A673 (cell line): ENCODE measurements around the gene NPB. TPM values are rescaled to one million over a fixed set of nuclear protein-coding genes. Genes with fewer than 3 reads are reported as not detected.

ENCODE experiments used
- BruUV-seq: library from RNA; stranded (reverse); fragments of 400-500 nt; replicated peaks from 2 replicates; lab custom pipeline; 2021; lab: Mats Ljungman, UMichigan
- CTCF ChIA-PET: fragments of 300-600 bp; sonication (Branson Sonifier 250); formaldehyde crosslinking; loops from one replicate; lab custom pipeline; 2022; ENCODE audit warnings: antibody characterized with exemption; lab: Charles Lee
- POLR2A ChIA-PET: fragments of 300-600 bp; sonication (Branson Sonifier 250); formaldehyde crosslinking; loops from one replicate; lab custom pipeline; 2022; ENCODE audit warnings: antibody characterized with exemption; ENCODE audit not compliant: low non-redundant PET; lab: Charles Lee
- DNase-seq: peaks from one replicate; pipeline ENCODE4 v3.0.0-alpha.2; 2015; ENCODE audit warnings: low spot score
- H3K27ac ChIP-seq: fragments of 200-600 bp; sonication (generic); 2 replicates; pipeline ENCODE4 v1.5.1; 2016; ENCODE audit warnings: mixed run types, low read depth, mild to moderate bottlenecking, mixed read lengths, antibody characterized with exemption, low read length; ENCODE audit not compliant: poor library complexity, severe bottlenecking
- H3K27me3 ChIP-seq: fragments of 200-600 bp; sonication (generic); replicated peaks from 2 replicates; pipeline ENCODE4 v1.6.1; 2017; ENCODE audit warnings: mixed run types, low read depth, mild to moderate bottlenecking, mixed read lengths, antibody characterized with exemption, low read length; ENCODE audit not compliant: insufficient read depth, poor library complexity
- H3K36me3 ChIP-seq: fragments of 200-600 bp; sonication (generic); 2 replicates; pipeline ENCODE4 v1.6.1; 2016; ENCODE audit warnings: mixed run types, mild to moderate bottlenecking, mixed read lengths, antibody characterized with exemption, low read length; ENCODE audit not compliant: insufficient read depth, poor library complexity, severe bottlenecking
- H3K4me1 ChIP-seq: fragments of 200-600 bp; sonication (generic); 2 replicates; pipeline ENCODE4 v1.6.1; 2017; ENCODE audit warnings: mixed run types, mild to moderate bottlenecking, mixed read lengths, antibody characterized with exemption, low read length; ENCODE audit not compliant: insufficient read depth, poor library complexity, severe bottlenecking
- H3K4me3 ChIP-seq: fragments of 200-600 bp; sonication (generic); 2 replicates; pipeline ENCODE4 v1.5.1; 2016; ENCODE audit warnings: low read depth, mixed run types, mild to moderate bottlenecking, mixed read lengths, low read length; ENCODE audit not compliant: poor library complexity, severe bottlenecking
- H3K9me3 ChIP-seq: fragments of 200-600 bp; sonication (generic); 2 replicates; pipeline ENCODE4 v1.6.1; 2016; ENCODE audit warnings: mixed run types, low read depth, mild to moderate bottlenecking, mixed read lengths, antibody characterized with exemption, low read length; ENCODE audit not compliant: poor library complexity, severe bottlenecking
- EZH2 ChIP-seq: fragments of 200-600 bp; sonication (generic); IDR thresholded peaks from 2 replicates; pipeline ENCODE4 v1.6.1; 2017; ENCODE audit warnings: borderline replicate concordance, low read depth, mild to moderate bottlenecking, mixed read lengths, antibody characterized with exemption, low read length; ENCODE audit not compliant: poor library complexity, severe bottlenecking
- intact Hi-C: fragments of 100-400 bp; cut with micrococcal nuclease; formaldehyde crosslinking; loops from one replicate; pipeline ENCODE4 v1.10.0; 2022; ENCODE audit not compliant: unreplicated experiment
- total RNA-seq: library from RNA; stranded (reverse); gene quantifications from 2 replicates; pipeline ENCODE4 v1.2.3, GENCODE V29; 2021
- TF ChIP-seq, protein P1 (sequence below): fragments of 300-800, 200-600 bp; sonication (generic); conservative IDR thresholded peaks from 2 replicates; pipeline ENCODE4 v1.5.1; 2017; ENCODE audit warnings: low read depth, mild to moderate bottlenecking, antibody characterized with exemption, low read length, moderate library complexity, mixed read lengths

The NPB gene
- total RNA-seq, 1 experiment from 2014 or later = 0.75 TPM

GRCh38 chr17:81913394-81914102, 11.5 kb downstream of the NPB start:
- BruUV-seq = no TSS peak
- TF ChIP-seq, protein P1, sequence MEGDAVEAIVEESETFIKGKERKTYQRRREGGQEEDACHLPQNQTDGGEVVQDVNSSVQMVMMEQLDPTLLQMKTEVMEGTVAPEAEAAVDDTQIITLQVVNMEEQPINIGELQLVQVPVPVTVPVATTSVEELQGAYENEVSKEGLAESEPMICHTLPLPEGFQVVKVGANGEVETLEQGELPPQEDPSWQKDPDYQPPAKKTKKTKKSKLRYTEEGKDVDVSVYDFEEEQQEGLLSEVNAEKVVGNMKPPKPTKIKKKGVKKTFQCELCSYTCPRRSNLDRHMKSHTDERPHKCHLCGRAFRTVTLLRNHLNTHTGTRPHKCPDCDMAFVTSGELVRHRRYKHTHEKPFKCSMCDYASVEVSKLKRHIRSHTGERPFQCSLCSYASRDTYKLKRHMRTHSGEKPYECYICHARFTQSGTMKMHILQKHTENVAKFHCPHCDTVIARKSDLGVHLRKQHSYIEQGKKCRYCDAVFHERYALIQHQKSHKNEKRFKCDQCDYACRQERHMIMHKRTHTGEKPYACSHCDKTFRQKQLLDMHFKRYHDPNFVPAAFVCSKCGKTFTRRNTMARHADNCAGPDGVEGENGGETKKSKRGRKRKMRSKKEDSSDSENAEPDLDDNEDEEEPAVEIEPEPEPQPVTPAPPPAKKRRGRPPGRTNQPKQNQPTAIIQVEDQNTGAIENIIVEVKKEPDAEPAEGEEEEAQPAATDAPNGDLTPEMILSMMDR = no peak
- TF ChIP-seq EZH2 = no peak
- Histone ChIP-seq H3K27me3 (no peaks in the 10 kb centered on the region), H3K36me3 (peaks cover 34% of the 10 kb centered on the region), H3K27ac (no peak overlapping the region), H3K4me1 (peaks cover 12% of the 10 kb centered on the region), H3K9me3 (no peaks in the 10 kb centered on the region), H3K4me3 (no peak overlapping the region)
- intact Hi-C loops = no loop called here
- DNase-seq = no peak
- ChIA-PET CTCF (no interaction called here), POLR2A (no interaction called here)

GRCh38 chr17:81914103-81914850, 12.2 kb downstream of the NPB start:
- CTCF ChIA-PET = no interaction called here
- intact Hi-C loops = no loop called here
- no TSS peak for BruUV-seq
- H3K27ac ChIP-seq = no peak overlapping the region
- TF ChIP-seq, protein P1 = no peak
- DNase-seq = no peak
- H3K36me3 ChIP-seq = peaks cover 30% of the 10 kb centered on the region
- no peak overlapping the region for H3K4me3 ChIP-seq
- peaks cover 12% of the 10 kb centered on the region for H3K4me1 ChIP-seq
- H3K9me3 ChIP-seq = no peaks in the 10 kb centered on the region
- H3K27me3 ChIP-seq = no peaks in the 10 kb centered on the region
- POLR2A ChIA-PET = no interaction called here

- H3K9me3 ChIP-seq = no peaks in the 10 kb centered on the region
- CTCF ChIA-PET = no interaction called here
- peaks cover 30% of the 10 kb centered on the region for H3K36me3 ChIP-seq
- intact Hi-C loops = no loop called here
- POLR2A ChIA-PET = no interaction called here
- no peak overlapping the region for H3K27ac ChIP-seq
- no peak overlapping the region for H3K4me3 ChIP-seq
- DNase-seq = no peak
- no peak for TF ChIP-seq EZH2
- TF ChIP-seq, protein P1 = no peak
- H3K27me3 ChIP-seq = no peaks in the 10 kb centered on the region
- peaks cover 7% of the 10 kb centered on the region for H3K4me1 ChIP-seq
- no TSS peak for BruUV-seq
Observed at GRCh38 chr17:81915331-81915730, 13.3 kb downstream of the NPB start.
